D721Med (cell line): Measurements from ENCODE around the gene ABCB8.

ENCODE experiments used
- DNase-seq: peaks from one replicate; pipeline ENCODE4 v3.0.0; 2011; ENCODE audit warnings: low spot score; ENCODE audit not compliant: insufficient read length
- FAIRE-seq: peaks from 2 replicates; lab custom pipeline; 2011; peaks lifted over from hg19 to GRCh38; lab: Jason Lieb, UNC
- TF ChIP-seq, protein P1 (sequence below): IDR thresholded peaks from 2 replicates; pipeline ENCODE4 v1.5.1; 2012; ENCODE audit warnings: mild to moderate bottlenecking, control low read depth; ENCODE audit not compliant: insufficient read depth; ENCODE audit errors: missing control alignments

ABCB8 gene

DNA sequence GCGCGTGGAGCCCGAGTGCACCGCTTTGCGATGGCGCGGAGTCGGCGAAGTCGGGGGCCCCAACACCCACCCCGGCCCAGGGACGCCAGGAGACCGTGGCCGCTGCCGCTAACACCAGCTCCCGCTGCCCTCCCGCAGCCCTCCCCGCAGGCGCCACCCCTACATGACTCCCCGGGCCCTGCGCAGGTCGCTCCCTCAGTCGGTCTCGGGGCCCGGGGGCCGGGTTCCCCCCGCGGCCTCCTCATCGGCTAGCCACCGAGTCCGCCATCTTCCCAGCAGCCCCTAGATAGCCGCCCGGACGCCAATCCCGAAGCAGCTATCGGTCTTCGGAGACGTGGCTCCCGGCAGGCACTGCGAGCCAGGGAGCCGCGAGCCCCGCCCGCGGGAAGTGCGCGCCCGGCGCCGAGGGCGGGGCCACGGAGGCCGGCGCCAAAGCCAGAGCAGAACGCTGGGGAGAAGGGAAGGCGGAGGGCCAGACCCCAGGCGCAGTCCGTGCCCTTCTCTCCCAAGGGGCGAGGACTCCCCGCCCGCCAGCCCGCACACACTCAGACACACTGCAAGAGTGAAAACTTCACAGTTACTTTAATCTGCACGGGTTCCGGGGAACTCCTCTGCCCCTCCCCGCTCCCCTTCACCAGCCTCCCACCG is 52.4 kb downstream of the ABCB8 start, which contains the start of gene FASTK:
Gene FASTK, minus strand, starts transcription at position 288 of the 648 bp plus-strand sequence. Its CDS starts 43 bp downstream, at position 245.
- peak; percentile 94 for DNase-seq
- TF ChIP-seq, protein P1, sequence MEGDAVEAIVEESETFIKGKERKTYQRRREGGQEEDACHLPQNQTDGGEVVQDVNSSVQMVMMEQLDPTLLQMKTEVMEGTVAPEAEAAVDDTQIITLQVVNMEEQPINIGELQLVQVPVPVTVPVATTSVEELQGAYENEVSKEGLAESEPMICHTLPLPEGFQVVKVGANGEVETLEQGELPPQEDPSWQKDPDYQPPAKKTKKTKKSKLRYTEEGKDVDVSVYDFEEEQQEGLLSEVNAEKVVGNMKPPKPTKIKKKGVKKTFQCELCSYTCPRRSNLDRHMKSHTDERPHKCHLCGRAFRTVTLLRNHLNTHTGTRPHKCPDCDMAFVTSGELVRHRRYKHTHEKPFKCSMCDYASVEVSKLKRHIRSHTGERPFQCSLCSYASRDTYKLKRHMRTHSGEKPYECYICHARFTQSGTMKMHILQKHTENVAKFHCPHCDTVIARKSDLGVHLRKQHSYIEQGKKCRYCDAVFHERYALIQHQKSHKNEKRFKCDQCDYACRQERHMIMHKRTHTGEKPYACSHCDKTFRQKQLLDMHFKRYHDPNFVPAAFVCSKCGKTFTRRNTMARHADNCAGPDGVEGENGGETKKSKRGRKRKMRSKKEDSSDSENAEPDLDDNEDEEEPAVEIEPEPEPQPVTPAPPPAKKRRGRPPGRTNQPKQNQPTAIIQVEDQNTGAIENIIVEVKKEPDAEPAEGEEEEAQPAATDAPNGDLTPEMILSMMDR: no peak
- FAIRE-seq: no peak

DNA sequence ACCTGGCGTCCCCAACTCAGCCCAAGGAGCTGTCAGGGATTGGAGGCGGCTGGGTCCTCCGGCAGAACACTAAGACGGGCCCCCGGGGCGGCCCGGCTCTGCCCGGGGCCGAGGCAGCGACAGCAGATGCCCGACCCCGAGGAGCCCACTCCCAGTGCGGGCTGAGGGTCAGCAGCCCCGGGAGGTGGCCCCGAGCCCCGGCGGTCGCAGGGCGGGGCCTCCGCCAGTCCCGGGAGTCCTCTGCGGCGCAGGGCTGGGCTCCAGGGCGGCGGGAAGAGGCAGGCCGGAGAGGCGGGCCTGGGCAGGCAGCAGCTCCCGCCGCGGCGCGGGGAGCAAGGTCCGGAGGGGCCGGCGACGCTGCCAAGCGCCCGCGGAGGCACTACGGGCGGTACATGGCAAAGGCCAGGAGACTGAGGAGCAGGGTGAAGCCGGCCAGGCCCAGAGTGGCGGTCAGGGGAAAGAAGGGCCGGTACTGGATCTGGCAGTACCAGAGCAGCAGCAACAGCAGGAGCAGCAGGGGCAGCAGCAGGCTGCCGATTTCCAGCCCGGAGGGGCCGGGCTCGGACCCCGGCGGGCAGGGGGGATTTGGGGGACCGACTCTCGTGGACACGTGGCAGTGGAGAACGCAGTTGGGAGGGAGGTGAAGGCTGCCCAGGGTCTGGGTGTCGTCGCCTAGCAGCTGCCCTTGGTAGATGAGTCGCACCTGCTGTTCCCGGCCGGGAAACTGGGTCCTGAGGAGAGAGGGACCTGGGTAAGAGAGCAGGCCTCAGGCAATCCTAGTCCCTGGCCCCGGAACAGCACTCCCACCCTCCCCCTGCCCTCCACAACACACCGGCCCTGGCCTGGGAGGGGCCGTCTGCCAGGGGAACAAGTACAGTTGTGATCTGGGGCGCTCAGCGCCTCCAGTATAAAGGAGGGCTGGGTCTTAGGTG is 53.2 kb downstream of the ABCB8 start:
- TF ChIP-seq, protein P1: no peak
- DNase-seq (no peak), FAIRE-seq (no peak)

GRCh38 chr7:151082141-151083070 is 54.2 kb downstream of the ABCB8 start:
- TF ChIP-seq, protein P1: no peak
- no peak for DNase-seq
- no peak for FAIRE-seq

DNA sequence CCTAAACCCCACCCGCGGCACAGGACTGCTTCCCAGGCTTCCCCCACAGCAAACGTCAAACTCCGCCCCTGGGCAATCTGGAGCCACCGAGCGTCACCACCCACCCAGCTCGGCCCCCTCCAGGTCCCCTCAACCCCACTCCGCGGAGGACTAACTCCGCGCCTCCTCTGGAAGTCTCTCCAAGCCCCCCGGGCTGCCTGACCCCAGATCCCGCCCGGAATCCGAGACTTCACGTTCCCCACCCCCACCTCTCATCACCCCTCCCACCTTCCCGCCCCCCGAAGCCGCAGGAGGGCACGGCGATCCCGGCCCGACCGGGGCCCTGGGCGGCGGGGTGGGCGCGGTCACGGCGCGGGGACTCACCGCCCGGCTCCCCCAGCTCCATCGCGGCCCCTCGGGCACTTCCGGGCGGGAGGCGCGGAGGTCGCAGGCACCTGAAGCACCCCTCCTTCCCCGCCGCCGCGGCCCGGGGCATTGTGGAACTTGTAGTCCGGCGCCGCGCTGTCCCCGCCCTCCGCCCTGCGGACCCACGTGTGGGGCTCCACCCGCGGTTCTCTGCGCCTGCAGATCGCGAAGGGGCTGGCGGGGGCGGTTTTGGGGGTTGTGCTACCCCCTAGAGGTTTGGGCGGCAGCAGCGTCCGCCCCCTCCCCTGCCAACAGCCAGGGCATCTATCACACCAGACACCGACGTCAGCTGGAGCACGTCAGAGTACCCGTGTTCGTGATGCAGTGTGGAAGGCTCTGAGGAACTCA is 55.0 kb downstream of the ABCB8 start, which contains the start of gene TMUB1:
Gene TMUB1, minus strand, starts transcription at position 423 of the 753 bp plus-strand sequence. CDS start 930 bp downstream, outside the sequence.
- FAIRE-seq (no peak), DNase-seq (peak; percentile 83)
- TF ChIP-seq, protein P1: no peak

- TF ChIP-seq, protein P1: no peak
- no peak for FAIRE-seq
Observed at GRCh38 chr7:151083824-151084160, 55.5 kb downstream of the ABCB8 start.

GRCh38 chr7:151085329-151085690 is 57.1 kb downstream of the ABCB8 start:
- FAIRE-seq (no peak), DNase-seq (no peak)
- TF ChIP-seq, protein P1: no peak

More at GRCh38 chr7:151083824-151084160, 55.5 kb downstream of the ABCB8 start:
- DNase-seq: no peak
